Rectal smooth muscle tissue (tissue), 1 donor: ENCODE measurements around the gene LCN6.

Source experiments
- H3K27ac ChIP-seq: one replicate; pipeline ENCODE4 v1.7.0; 2013; ENCODE audit warnings: low read depth, low read length, inconsistent platforms
- H3K27me3 ChIP-seq: one replicate; pipeline ENCODE4 v1.7.0; 2013; ENCODE audit warnings: low read length; ENCODE audit not compliant: control insufficient read depth, insufficient read depth
- H3K36me3 ChIP-seq: one replicate; pipeline ENCODE4 v1.7.0; 2013; ENCODE audit warnings: low read length; ENCODE audit not compliant: control insufficient read depth, insufficient read depth
- H3K4me1 ChIP-seq: one replicate; pipeline ENCODE4 v1.7.0; 2013; ENCODE audit warnings: low read length; ENCODE audit not compliant: control insufficient read depth, insufficient read depth
- H3K4me3 ChIP-seq: one replicate; pipeline ENCODE4 v1.7.0; 2013; ENCODE audit warnings: low read length
- H3K9ac ChIP-seq: one replicate; pipeline ENCODE4 v1.7.0; 2013; ENCODE audit warnings: low read length

The LCN6 gene

DNA sequence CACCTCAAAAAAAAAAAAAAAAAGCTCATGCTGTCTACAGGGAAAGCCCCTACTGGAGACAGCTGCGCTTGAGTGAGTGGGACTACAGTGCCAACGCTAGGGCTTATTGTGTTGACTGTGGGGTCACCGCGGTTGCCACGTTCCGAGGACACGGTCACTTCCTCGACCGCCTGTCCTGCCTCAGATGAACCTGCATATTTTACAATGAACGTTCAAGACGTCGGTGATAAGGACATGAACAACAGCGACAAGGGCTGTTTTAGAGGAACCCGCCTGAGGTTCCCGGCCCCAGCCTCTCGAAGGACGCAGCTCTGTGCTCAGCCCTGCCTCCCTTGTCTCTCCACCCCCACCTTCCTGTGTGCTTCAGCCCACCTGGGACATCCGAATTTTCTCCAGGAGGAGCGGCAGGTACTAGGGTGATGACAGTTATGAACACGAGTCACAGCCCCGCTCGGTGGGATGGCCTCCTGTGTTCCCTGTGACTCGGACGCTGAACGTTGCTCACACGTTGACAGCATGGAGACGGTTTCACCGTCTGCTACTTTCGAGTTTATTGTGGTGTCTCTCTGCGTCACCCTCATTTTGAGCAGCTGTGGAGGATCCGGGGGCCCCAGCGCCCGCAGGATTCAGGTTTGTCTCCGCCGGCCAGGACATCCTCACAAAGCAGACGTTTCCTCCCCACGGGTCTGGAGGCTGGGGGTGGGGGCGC is 47.2 kb downstream of the LCN6 start:
- H3K27me3 ChIP-seq, result peaks cover 4% of the 10 kb centered on the region
- no peaks in the 10 kb centered on the region for H3K4me1 ChIP-seq
- H3K4me3 ChIP-seq, result no peak overlapping the region
- H3K27ac ChIP-seq, result no peak overlapping the region
- H3K9ac ChIP-seq, result no peak overlapping the region
- H3K36me3 ChIP-seq, result no peaks in the 10 kb centered on the region

DNA sequence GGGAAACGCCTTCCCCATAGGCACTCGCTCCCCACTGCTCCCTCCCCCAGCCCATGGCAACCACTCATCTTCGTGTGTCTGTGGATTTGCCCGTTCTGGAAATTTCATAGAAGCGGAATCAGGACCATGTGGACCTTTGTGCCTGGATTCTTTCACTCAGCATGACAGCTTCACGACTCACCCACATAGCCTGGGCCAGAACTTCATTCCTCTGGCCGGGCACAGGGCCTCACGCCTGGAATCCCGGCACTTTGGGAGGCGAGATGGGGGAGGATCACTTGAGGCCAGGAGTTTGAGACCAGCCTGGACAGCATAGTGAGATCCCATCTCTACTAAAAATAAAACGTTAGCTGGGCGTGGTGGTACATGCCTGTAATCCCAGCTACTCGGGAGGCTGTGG is 48.0 kb downstream of the LCN6 start:
- Histone ChIP-seq H3K4me1 (no peaks in the 10 kb centered on the region), H3K4me3 (no peak overlapping the region), H3K9ac (no peak overlapping the region), H3K27me3 (peaks cover 4% of the 10 kb centered on the region), H3K27ac (no peak overlapping the region), H3K36me3 (no peaks in the 10 kb centered on the region)

DNA sequence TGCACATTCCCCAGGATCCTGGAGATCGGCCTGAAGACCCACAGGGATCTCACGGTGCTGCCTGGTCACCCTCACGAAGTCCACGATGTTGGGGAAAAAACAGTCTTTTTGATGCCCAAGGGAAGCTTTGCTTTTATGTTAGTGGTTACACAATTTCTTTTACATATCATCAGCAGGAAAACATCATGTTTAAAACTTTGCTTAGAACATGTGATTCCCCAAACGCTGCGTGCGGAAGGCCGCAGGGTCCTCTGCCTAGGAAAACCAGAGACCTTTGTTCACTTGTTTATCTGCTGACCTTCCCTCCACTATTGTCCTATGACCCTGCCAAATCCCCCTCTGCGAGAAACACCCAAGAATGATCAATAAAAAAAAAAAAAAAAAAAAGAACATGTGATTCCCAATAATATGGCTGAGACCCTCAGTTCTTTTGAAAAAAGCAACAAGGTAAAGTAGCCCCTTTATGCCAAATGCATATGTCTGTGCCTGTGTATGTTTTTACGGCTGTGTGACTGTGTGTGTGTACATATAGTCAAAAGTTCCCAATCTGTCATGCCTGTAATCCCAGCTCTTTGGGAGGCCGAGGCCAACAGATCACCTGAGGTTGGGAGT is 49.6 kb downstream of the LCN6 start:
- Histone ChIP-seq H3K9ac (no peak overlapping the region), H3K4me3 (no peak overlapping the region), H3K27me3 (peaks cover 4% of the 10 kb centered on the region), H3K27ac (no peak overlapping the region), H3K4me1 (no peaks in the 10 kb centered on the region), H3K36me3 (no peaks in the 10 kb centered on the region)

DNA sequence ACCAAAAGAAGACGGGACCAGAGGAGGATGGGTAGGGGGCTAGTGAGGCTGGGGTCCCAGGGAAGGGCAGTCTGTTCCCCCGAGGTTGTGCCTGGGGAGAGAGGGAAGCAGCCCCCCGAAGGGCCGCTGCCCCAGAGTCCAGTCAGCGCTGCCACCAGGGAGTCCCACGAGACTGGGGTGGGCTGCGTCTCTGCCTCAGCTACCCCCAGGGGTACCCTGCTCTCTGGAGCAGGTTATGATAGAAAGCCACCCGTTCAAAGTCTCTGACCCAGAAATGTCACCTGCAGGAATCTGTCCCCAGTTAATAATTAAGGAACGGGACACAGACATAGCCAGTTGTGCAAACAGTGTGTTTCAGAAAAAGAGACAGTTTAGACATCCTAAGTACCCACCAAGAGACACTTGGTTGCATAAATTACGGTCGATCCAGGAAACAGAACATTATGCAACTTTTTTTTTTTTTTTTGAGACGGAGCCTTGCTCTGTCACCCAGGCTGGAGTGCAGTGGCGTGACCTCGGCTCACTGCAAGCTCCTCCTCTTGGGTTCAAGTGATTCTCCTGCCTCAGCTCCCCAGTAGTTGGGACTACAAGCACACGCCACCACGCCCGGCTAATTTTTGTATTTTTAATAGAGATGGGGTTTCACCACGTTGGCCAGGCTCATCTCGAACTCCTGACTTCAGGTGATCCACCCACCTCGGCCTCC is 50.4 kb downstream of the LCN6 start:
- Histone ChIP-seq H3K4me3 (no peak overlapping the region), H3K4me1 (no peaks in the 10 kb centered on the region)

DNA sequence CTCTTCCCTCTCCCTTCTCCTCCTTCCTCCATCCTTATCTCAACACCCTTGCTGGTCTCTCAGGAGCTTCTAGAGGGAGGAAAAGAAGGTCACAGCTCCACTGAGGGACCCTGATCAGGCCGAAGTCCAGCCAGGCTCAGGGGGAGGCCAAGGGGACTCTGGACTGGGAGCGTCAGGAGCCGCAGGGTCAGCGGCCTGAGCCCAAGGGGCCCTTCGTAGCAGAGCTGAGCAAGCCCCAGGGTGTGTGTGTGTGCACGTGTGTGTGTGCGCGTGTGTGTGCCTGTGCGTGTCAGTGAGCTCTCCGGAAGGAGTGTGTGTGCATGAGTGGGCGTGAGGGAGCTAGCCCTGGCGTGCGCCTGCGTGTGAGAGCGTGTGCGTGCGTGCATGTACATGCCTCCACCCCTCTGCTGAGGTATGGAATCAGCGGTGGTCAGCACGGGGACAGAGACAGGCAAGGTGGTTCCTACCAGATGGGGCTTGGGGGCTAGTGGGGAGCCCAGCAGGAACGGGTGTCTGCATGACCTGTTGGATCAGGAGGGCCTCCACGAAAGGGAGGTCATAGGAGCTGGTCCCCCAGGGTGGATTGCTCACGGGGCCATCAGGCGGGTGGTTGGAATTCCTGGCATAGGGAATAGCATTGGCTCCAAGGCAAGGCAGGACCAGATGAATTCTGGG is 51.0 kb downstream of the LCN6 start:
- H3K4me3 ChIP-seq, result no peak overlapping the region
- no peaks in the 10 kb centered on the region for H3K36me3 ChIP-seq
- no peak overlapping the region for H3K27ac ChIP-seq
- H3K27me3 ChIP-seq, result peaks cover 4% of the 10 kb centered on the region
- H3K4me1 ChIP-seq, result no peaks in the 10 kb centered on the region
- no peak overlapping the region for H3K9ac ChIP-seq

More for the DNA sequence above, 50.4 kb downstream of the LCN6 start:
- no peaks in the 10 kb centered on the region for H3K36me3 ChIP-seq
- no peak overlapping the region for H3K27ac ChIP-seq
- peaks cover 4% of the 10 kb centered on the region for H3K27me3 ChIP-seq
- no peak overlapping the region for H3K9ac ChIP-seq

DNA sequence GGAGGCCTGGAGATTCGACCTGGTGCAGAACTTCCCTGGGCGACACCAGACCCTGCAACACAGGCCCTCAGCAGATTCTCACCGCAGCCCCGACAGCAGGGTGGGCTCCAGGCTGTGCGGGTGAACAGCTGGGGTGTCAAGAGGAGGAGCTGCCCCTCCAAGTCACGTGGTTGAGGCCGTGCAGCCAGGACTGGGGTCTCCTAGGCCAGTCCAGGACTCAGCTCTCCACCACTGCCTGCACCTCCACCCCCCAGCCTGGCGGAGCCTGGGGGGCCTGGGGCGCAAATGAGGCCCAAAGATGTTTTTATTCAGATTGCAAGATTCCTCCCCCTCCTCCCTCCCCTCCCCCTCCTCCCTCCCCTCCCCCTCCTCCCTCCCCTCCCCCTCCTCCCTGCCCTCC is 51.8 kb downstream of the LCN6 start:
- no peak overlapping the region for H3K9ac ChIP-seq
- H3K27me3 ChIP-seq, result peaks cover under 1% of the 10 kb centered on the region
- H3K36me3 ChIP-seq, result no peaks in the 10 kb centered on the region
- no peak overlapping the region for H3K27ac ChIP-seq
- no peaks in the 10 kb centered on the region for H3K4me1 ChIP-seq
- H3K4me3 ChIP-seq, result no peak overlapping the region

DNA sequence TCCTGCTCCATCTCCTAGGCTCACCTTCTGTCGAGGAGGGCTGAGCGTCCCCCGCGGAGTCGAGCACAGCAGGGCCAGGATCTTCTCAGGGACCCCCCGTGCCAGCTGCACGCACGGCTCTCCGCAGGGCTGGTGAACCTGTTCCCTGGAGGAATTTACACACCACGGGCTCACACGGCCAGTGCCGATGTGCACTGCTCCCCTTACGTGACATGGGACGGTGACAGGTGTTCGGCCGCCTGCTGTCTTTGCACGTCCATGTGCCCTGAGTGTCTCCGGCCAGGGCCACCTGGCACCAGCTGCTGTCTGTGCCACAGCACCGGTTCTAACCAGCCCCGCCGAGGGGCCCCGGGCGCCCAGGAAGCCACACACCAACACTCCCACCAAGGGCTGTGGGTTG is 52.4 kb downstream of the LCN6 start:
- Histone ChIP-seq H3K9ac (no peak overlapping the region), H3K27me3 (no peaks in the 10 kb centered on the region), H3K36me3 (no peaks in the 10 kb centered on the region), H3K4me1 (peaks cover 1% of the 10 kb centered on the region), H3K4me3 (no peak overlapping the region), H3K27ac (no peak overlapping the region)

DNA sequence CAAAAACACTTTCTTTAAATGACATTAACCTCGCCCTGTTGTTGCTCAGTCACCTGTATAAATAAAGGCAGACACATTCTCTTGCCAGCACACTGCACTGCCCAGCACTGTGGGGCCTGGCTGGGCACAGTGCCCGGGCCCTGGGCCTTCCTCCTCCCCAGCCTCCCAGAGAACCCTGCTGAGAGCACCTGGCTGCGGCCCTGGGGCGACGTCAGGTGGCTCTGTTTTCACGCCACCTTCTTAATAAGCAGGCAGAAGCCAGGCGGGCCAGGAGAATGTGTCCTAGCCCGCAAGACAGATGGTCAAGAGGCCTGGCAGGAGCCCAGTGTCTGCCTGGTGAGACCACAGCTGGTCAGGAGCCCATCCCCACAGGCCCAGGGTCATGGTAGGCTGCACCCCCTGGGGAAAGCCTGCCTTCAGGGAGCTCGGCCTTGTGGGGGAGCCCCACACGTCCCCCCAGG is 52.9 kb downstream of the LCN6 start:
- no peak overlapping the region for H3K27ac ChIP-seq
- H3K4me1 ChIP-seq, result peaks cover 6% of the 10 kb centered on the region
- H3K27me3 ChIP-seq, result no peaks in the 10 kb centered on the region
- H3K36me3 ChIP-seq, result no peaks in the 10 kb centered on the region
- no peak overlapping the region for H3K4me3 ChIP-seq
- no peak overlapping the region for H3K9ac ChIP-seq

DNA sequence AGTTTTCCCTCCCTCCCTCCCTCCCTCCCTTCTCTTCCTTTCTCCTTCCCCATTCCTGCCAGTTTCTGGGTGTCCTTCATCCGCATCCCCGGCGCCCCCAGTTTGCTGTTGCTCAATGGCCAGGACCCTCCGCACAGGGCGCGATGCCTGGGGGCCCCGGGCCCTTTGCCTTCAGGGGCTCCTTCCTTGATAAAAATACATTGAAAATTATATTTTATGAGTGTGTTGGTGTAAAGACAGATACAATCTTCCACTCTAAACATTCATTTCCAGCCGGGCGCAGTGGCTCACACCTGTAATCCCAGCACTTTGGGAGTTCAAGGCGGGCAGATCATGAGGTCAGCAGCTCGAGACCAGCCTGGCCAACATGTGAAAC is 53.5 kb downstream of the LCN6 start:
- peaks cover 7% of the 10 kb centered on the region for H3K4me1 ChIP-seq
- no peaks in the 10 kb centered on the region for H3K27me3 ChIP-seq
- no peak overlapping the region for H3K4me3 ChIP-seq
- no peak overlapping the region for H3K27ac ChIP-seq
- no peaks in the 10 kb centered on the region for H3K36me3 ChIP-seq
- no peak overlapping the region for H3K9ac ChIP-seq

DNA sequence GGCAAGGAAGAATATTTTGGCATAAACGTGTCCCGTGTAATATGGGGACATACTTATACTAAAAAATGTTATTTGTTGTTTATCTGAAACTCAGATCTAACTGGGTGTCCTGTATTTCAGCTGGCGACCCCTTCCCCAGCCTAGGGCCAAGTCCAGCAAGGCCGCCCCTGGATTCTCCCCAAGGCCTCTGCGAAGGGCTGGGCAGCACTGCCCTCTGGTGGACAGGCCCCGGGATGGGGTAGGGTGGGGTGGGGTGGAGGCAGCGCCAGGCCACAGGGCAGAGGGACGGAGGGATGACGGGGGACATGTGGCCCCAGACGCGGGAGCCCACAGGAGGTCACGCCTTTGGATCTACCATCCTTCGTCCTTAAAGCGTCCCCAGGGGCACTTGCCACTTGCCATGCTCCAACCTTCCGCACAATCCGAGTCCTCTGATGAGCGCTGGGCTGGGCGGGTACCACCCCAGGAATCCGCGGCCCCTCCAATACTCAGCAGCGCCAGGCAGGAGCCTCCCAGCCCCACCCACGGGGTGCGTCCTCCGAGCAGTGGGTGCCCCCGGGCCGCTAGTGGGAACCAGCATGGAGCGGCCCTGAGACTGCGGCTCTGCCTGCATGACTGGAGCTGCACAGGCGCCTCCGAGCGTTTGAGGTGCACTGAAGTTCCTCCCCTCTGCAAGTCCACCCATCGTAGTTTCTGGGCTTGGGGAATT is 54.0 kb downstream of the LCN6 start:
- no peak overlapping the region for H3K9ac ChIP-seq
- H3K4me3 ChIP-seq, result no peak overlapping the region
- H3K36me3 ChIP-seq, result no peaks in the 10 kb centered on the region
- no peak overlapping the region for H3K27ac ChIP-seq
- peaks cover 7% of the 10 kb centered on the region for H3K4me1 ChIP-seq
- no peaks in the 10 kb centered on the region for H3K27me3 ChIP-seq
